Upper lobe of right lung (tissue), 1 donor: ENCODE measurements around the gene CALR. TPM values are rescaled to one million over a fixed set of nuclear protein-coding genes. Genes with fewer than 3 reads are reported as not detected.

Experiments
- ATAC-seq: fragments of 200-7000 bp; cut with Tn5 transposase; one replicate; pipeline ENCODE4 v1.9.1; 2020; ENCODE audit warnings: mild to moderate bottlenecking, moderate library complexity
- DNase-seq: peaks from one replicate; pipeline ENCODE4 v3.0.0-alpha.2; 2020
- H3K27ac ChIP-seq: fragments of 200-600 bp; one replicate; pipeline ENCODE4 v1.8.0; 2022
- H3K27me3 ChIP-seq: fragments of 200-600 bp; one replicate; pipeline ENCODE4 v1.8.0; 2022; ENCODE audit warnings: mild to moderate bottlenecking
- H3K36me3 ChIP-seq: fragments of 200-600 bp; one replicate; pipeline ENCODE4 v1.8.0; 2022
- H3K4me1 ChIP-seq: fragments of 200-600 bp; one replicate; pipeline ENCODE4 v1.8.0; 2022
- H3K4me3 ChIP-seq: fragments of 200-600 bp; one replicate; pipeline ENCODE4 v1.8.0; 2022; ENCODE audit warnings: mild to moderate bottlenecking
- H3K9me3 ChIP-seq: fragments of 200-600 bp; one replicate; pipeline ENCODE4 v1.8.0; 2022
- CTCF ChIP-seq: fragments of 200-600 bp; IDR thresholded peaks from one replicate; pipeline ENCODE4 v1.8.0; 2022; ENCODE audit warnings: antibody characterized with exemption
- intact Hi-C: fragments of 100-400 bp; cut with DNase I; formaldehyde crosslinking; loops from one replicate; pipeline ENCODE4 v1.11.0; 2022
- total RNA-seq: library from RNA; stranded (reverse); fragmentation: NEBNext Ultra II Directional; extraction: Animal tissue kit (Norgen Biotek cat#: 25700); gene quantifications from one replicate; pipeline ENCODE4 v1.2.1, GENCODE V29; 2021
- donor health status: DM: no; HTN: yes; CAD: no; lungs with severe emphysema.

The CALR gene
- total RNA-seq, 1 donor from 2014 or later = 991 TPM

GRCh38 chr19:12930002-12930645 lies 8.3 kb upstream of the CALR start:
- H3K27ac ChIP-seq = no peak overlapping the region
- DNase-seq (no peak), ATAC-seq (no peak)
- TF ChIP-seq CTCF = no peak
- intact Hi-C loops = no loop called here
- no peaks in the 10 kb centered on the region for H3K27me3 ChIP-seq
- H3K9me3 ChIP-seq = no peaks in the 10 kb centered on the region
- no peak overlapping the region for H3K4me3 ChIP-seq
- peaks cover 14% of the 10 kb centered on the region for H3K4me1 ChIP-seq
- peaks cover 54% of the 10 kb centered on the region for H3K36me3 ChIP-seq

GRCh38 chr19:12932392-12933286 lies 5.8 kb upstream of the CALR start:
- peak overlapping the region; percentile 86 for H3K27ac ChIP-seq
- intact Hi-C loops = no loop called here
- H3K36me3 ChIP-seq = peaks cover 28% of the 10 kb centered on the region
- no peak for DNase-seq
- H3K4me1 ChIP-seq = peaks cover 19% of the 10 kb centered on the region
- no peak for ATAC-seq
- no peak for TF ChIP-seq CTCF
- peak overlapping the region; percentile 98 for H3K4me3 ChIP-seq
- H3K9me3 ChIP-seq = no peaks in the 10 kb centered on the region
- H3K27me3 ChIP-seq = no peaks in the 10 kb centered on the region

GRCh38 chr19:12933287-12934072 lies 4.9 kb upstream of the CALR start, which contains the start of gene FARSA:
FARSA (minus strand) TSS chr19:12933711; CDS start chr19:12933696, 15 bp downstream.
- H3K27ac ChIP-seq = peak within 1 kb of the TSS; percentile 86
- H3K27me3 ChIP-seq = no peaks in the 10 kb centered on the region
- DNase-seq (peak; percentile 96), ATAC-seq (peak; percentile 86)
- TF ChIP-seq CTCF = no peak
- peak within 1 kb of the TSS; percentile 98 for H3K4me3 ChIP-seq
- no peaks in the 10 kb centered on the region for H3K9me3 ChIP-seq
- H3K4me1 ChIP-seq = peaks cover 22% of the 10 kb centered on the region
- H3K36me3 ChIP-seq = peaks cover 22% of the 10 kb centered on the region
- intact Hi-C loops = no loop called here

GRCh38 chr19:12935071-12935470 lies 3.3 kb upstream of the CALR start:
- Histone ChIP-seq H3K27me3 (no peaks in the 10 kb centered on the region), H3K36me3 (peaks cover 14% of the 10 kb centered on the region), H3K4me3 (no peak overlapping the region), H3K4me1 (peaks cover 27% of the 10 kb centered on the region), H3K9me3 (no peaks in the 10 kb centered on the region), H3K27ac (no peak overlapping the region)
- DNase-seq (no peak), ATAC-seq (no peak)
- TF ChIP-seq CTCF = no peak
- intact Hi-C loops = no loop called here

GRCh38 chr19:12936582-12936981 lies 1.8 kb upstream of the CALR start:
- no peak for TF ChIP-seq CTCF
- no peak overlapping the region for H3K4me3 ChIP-seq
- no peaks in the 10 kb centered on the region for H3K27me3 ChIP-seq
- peaks cover 23% of the 10 kb centered on the region for H3K36me3 ChIP-seq
- ATAC-seq (no peak), DNase-seq (no peak)
- intact Hi-C loops = no loop called here
- H3K27ac ChIP-seq = no peak overlapping the region
- no peaks in the 10 kb centered on the region for H3K9me3 ChIP-seq
- peaks cover 39% of the 10 kb centered on the region for H3K4me1 ChIP-seq
